T-helper 2 cell treated with Interferon-gamma antibody and Interleukin-4, amounts not matched to agents 5 μg/mL and 100 μg/mL, for 36 hours (primary cell): ENCODE results near the gene ATP2B3.

Source experiments
- DNase-seq: peaks from one replicate; pipeline ENCODE4 v3.0.0; 2021; ENCODE audit warnings: low spot score
- H3K27ac Mint-ChIP-seq: one replicate; pipeline ENCODE4 v1.8.0; 2021; ENCODE audit warnings: mild to moderate bottlenecking, mixed read lengths
- H3K27me3 Mint-ChIP-seq: one replicate; pipeline ENCODE4 v1.8.0; 2021; ENCODE audit warnings: low read depth, mixed read lengths
- H3K36me3 Mint-ChIP-seq: one replicate; pipeline ENCODE4 v1.8.0; 2021; ENCODE audit warnings: low read depth, mixed read lengths
- H3K4me1 Mint-ChIP-seq: one replicate; pipeline ENCODE4 v1.8.0; 2021; ENCODE audit warnings: low read depth, mixed read lengths
- H3K4me3 Mint-ChIP-seq: one replicate; pipeline ENCODE4 v1.8.0; 2022; ENCODE audit warnings: mild to moderate bottlenecking, moderate library complexity, mixed read lengths
- H3K9me3 Mint-ChIP-seq: one replicate; pipeline ENCODE4 v1.8.0; 2021; ENCODE audit warnings: mixed read lengths

The ATP2B3 gene

DNA sequence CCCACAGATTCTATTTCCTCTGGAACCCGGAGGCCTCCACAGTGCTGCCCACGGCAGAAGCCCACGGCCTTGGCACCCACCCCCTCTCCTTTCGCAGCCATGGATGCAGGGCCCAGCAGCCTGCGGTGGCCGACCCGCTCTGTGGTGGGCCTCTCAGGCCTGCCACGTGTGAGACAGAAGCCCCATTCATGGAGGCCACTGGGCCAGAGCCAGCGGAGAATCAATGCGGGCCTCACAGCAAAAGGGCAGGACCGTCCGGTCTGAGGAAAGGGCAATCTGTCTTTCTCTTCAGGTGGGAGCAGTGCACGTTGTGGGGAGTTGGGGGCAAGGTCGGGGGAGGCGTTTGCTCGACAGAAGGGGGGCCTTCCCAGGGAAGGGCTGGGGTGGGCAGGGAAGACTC, 38.7 kb upstream of the ATP2B3 start:
- no peaks in the 10 kb centered on the region for H3K4me1 Mint-ChIP-seq
- no peaks in the 10 kb centered on the region for H3K9me3 Mint-ChIP-seq
- no peak overlapping the region for H3K27ac Mint-ChIP-seq
- no peak overlapping the region for H3K4me3 Mint-ChIP-seq
- DNase-seq = no peak
- no peaks in the 10 kb centered on the region for H3K36me3 Mint-ChIP-seq
- peaks cover 8% of the 10 kb centered on the region for H3K27me3 Mint-ChIP-seq

DNA sequence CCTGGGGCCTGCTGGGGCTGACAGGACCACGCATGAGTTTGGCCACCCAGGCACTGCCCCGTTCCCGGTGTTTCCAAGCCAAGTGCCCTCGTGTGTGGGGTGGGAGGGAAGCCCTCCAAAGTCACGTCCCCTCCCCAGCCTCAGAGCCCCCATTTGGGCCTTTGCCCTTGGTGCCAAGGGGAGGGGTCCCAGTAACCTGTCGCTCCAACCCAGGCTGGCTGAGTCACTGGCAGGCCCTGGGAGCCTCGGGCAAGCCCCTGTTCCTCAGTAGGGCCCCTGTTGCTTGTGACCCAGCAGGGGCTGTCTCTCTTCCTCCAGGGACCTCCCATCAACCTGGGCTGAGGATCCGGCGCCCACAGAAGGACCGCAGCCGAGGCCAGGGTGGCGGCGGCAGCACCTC, 36.4 kb upstream of the ATP2B3 start:
- Mint-ChIP-seq H3K4me3 (no peak overlapping the region), H3K4me1 (no peaks in the 10 kb centered on the region), H3K27ac (no peak overlapping the region), H3K36me3 (no peaks in the 10 kb centered on the region), H3K27me3 (peaks cover 3% of the 10 kb centered on the region), H3K9me3 (no peaks in the 10 kb centered on the region)
- no peak for DNase-seq

DNA sequence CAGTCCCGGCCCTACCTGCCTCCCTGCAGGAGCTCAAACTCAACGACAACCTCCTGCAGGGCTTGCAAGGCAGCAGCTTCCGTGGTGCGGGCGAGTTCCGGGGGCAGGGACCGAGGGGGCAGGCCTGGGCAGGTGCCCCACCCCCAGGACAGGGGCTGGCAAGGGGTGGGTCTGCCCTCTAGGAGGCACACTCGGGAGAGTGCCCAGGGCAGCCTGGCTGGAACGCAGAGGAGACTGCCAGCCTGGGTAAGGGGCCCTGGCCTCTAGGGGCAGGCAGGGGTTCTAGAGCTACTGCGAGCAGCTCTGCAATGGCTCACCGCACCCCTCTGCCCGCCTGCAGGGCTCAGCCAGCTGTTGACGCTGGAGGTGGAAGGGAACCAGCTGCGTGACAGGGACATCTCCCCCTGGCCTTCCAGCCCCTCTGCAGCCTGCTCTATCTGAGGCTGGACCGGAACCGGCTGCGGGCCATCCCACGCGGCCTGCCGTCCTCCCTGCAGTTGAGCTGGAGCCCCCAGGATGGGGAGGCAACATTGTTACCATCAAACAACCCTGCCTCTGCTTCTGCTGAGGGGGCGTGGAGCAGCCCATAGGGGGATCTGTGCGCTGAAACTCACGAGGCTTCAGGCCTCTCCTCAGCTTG, 34.9 kb upstream of the ATP2B3 start:
- Mint-ChIP-seq H3K4me1 (no peaks in the 10 kb centered on the region), H3K9me3 (no peaks in the 10 kb centered on the region), H3K27ac (no peak overlapping the region), H3K27me3 (no peaks in the 10 kb centered on the region), H3K4me3 (no peak overlapping the region), H3K36me3 (no peaks in the 10 kb centered on the region)
- no peak for DNase-seq

DNA sequence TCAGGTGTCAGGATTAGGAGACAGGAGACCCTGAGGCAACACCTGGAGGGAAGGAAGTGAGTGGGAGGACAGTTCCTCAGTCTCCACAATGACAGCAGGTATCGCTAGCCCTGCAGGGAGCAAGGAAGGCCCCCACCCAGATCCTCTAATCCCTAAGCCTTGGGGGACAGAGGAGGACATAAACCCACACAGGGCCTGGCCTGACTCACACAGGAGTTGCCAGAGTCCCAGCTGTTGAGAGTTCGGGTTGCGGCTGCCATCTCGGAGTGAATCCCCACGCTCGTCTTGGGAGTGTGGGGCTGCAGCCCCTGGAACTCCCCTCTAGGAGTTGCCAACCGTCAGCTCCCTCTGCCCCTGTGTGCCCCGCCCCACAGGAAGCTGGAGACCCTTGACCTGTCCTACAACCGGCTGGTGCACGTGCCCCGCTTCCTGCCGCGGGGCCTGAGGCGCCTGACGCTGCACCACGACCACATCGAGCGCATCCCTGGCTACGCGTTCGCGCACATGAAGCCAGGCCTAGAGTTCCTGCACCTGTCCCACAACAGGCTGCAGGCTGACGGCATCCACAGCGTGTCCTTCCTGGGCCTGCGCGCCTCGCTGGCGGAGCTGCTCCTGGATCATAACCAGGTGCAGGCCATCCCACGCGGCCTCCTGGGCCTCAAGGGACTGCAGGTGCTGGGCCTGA, 31.9 kb upstream of the ATP2B3 start:
- Mint-ChIP-seq H3K4me3 (no peak overlapping the region), H3K36me3 (no peaks in the 10 kb centered on the region), H3K9me3 (no peaks in the 10 kb centered on the region), H3K27me3 (no peaks in the 10 kb centered on the region), H3K4me1 (no peaks in the 10 kb centered on the region), H3K27ac (no peak overlapping the region)
- no peak for DNase-seq

DNA sequence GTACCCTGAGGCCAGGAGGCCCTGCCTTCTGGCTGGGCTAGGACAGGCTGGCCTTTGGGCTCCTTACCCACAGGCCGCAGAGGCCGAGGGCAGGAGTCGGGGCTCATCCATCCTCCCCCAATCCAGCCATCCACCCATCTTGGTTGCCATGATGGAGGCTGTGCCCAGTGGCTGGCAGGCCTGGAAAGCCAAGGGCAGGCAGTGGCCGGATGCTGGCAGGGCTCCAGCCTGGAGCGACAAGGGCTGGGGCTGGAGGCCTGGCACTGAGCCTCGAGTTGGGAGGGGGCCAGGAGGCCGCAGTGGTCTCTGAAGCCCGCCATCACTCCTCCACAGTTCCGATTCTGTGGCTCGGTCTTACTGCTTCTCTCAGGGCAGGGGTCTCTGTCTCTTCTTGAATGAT, 31.3 kb upstream of the ATP2B3 start:
- Mint-ChIP-seq H3K36me3 (no peaks in the 10 kb centered on the region), H3K27ac (no peak overlapping the region), H3K9me3 (no peaks in the 10 kb centered on the region), H3K4me3 (no peak overlapping the region), H3K4me1 (no peaks in the 10 kb centered on the region), H3K27me3 (no peaks in the 10 kb centered on the region)
- no peak for DNase-seq

DNA sequence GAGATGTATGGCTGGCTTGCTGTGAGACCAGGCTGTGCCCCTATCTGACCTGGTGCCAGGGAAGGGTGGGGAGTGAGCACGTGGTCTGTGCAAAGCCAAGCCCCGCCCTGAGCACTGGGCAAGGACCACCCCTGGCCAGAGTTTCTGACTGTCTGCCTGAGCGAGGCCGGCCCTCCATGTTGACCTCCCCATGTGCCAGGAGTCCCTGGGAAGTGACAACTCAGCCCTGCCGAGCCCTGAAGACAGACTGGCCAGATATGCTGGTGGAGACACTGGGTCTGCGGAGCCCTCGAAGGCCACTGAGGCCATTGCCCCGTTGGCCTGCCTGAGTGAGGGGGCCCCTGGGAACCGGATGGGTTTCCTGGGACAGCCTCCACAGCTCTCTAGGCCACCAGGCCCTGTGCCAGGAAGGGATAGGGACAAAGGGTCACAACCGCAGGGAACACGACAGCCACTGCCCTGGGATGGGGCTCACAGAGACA, 29.8 kb upstream of the ATP2B3 start:
- no peak for DNase-seq
- H3K9me3 Mint-ChIP-seq = no peaks in the 10 kb centered on the region
- H3K27me3 Mint-ChIP-seq = no peaks in the 10 kb centered on the region
- no peak overlapping the region for H3K4me3 Mint-ChIP-seq
- no peaks in the 10 kb centered on the region for H3K36me3 Mint-ChIP-seq
- no peak overlapping the region for H3K27ac Mint-ChIP-seq
- no peaks in the 10 kb centered on the region for H3K4me1 Mint-ChIP-seq

DNA sequence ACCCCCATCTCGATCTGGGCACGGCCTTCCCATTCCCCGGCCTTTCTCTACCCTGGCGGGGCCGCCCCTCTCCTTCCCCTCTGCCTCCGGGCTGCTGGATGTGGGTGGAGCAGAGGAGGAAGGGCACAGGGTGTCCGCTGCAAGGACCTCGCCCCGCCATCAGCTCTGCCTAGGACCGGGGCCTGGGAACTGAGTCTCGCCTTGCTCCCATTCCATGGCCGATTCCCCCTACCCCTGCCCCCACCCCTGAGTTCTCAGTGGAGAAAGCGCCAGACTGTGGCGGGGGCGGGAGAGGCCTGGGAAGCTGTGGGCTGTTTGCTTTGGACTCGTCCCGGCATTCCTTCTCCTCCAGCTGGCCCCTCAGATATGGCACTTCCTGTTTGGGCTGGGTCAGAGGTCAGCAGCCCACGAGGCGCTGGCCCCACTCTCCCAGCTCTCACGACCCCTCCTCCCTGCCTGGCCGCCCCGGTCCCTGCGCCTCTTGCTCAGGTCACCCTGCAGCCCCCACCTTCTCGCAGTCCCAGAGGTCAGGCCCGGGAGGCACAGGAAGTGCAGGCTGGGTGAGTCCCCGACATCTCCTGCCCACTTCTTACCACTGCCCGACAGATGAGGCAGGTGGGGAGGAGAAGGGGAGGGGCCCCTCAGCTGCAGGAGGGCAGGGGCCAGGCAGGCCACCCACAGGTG, 29.1 kb upstream of the ATP2B3 start:
- Mint-ChIP-seq H3K27ac (no peak overlapping the region), H3K4me3 (no peak overlapping the region), H3K36me3 (no peaks in the 10 kb centered on the region), H3K27me3 (no peaks in the 10 kb centered on the region), H3K9me3 (no peaks in the 10 kb centered on the region), H3K4me1 (no peaks in the 10 kb centered on the region)
- no peak for DNase-seq

DNA sequence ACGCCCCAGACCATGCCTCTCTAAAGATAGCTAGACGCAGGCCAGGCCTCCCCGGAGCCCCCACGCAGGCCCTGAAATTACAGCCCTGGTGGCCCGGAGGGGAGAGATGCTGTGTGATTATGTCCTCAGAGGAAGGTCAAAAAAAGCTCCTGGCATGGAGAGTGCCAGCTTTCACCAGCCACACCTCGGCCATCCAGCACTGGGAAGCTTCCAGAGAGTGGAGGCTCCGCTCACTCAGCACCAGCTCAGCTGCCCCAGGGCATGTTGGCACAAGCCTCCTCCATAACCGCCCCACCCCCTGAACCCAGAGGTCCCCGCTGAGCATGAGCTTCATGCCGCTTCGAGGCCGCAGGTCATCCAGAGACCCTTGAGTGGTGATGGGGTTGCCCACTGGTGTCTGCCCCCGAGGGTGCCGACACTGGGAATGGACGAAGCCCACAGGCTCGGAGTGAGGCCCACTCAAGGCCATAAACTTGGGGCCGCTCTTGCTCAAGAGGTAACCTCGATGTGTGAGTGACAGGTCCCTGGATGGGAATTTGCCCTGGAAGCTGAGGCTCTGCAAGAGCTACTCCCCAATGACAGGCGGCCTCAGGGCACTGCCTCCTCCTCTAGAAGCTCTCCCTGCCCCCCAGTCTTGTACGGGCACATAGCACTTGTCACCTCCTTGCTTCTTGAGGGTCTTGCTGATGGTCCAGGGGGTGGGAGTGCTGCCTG, 27.1 kb upstream of the ATP2B3 start:
- no peaks in the 10 kb centered on the region for H3K36me3 Mint-ChIP-seq
- no peak overlapping the region for H3K27ac Mint-ChIP-seq

DNA sequence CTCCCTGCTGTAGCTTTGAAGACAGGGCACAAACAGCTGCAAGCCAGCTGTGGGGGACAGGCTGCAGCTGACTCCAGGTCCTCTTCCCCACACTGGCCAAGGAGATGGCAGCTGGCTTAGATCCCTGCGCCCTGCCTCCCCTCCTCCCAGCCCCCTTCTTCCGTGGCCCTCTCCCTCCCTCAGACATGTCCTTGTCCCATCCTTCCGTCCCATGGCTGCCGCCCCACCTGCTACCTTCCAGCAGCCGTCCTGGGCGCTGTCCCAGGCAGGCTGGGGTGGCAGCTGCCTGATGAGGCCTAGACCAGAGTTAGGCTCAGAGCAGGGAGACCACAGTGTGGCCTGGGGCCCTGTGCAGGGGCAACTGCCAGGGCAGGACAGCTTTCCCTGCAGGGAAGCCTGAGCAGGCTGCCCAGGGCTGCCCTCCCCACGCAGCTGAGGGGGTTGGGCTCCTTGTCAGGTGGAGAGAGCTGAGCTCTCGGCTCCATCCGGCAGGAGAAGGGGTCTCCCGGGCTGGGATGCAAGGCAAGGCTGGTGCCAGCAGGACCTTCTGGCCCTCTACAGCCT, 26.0 kb upstream of the ATP2B3 start:
- no peaks in the 10 kb centered on the region for H3K4me1 Mint-ChIP-seq
- no peaks in the 10 kb centered on the region for H3K36me3 Mint-ChIP-seq
- no peak overlapping the region for H3K27ac Mint-ChIP-seq
- H3K27me3 Mint-ChIP-seq = no peaks in the 10 kb centered on the region
- DNase-seq = no peak
- no peaks in the 10 kb centered on the region for H3K9me3 Mint-ChIP-seq
- no peak overlapping the region for H3K4me3 Mint-ChIP-seq

More for the DNA sequence above, 27.1 kb upstream of the ATP2B3 start:
- no peak for DNase-seq
- Mint-ChIP-seq H3K9me3 (no peaks in the 10 kb centered on the region), H3K4me1 (no peaks in the 10 kb centered on the region), H3K27me3 (no peaks in the 10 kb centered on the region), H3K4me3 (no peak overlapping the region)

DNA sequence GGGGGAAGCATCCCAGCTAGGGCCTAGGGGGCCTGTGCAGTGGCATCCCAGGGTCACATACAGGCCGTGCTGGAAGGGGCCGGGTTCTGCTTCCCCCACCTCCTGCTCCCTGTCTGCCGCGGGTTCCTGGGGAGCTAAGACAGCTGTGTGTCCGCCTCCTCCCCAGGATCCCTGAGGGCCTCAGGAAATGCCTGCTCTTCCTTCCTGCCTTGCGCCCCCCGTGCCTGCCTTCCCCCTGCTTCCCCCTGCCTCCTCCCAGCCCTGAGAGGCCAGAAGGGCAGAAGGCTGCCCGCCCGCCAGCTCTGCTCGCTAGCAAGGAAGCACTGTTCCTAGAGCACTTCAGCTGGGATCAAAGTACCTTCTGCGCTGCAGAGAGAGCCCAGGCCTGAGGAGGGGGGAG, 25.5 kb upstream of the ATP2B3 start:
- H3K27ac Mint-ChIP-seq = no peak overlapping the region
- H3K27me3 Mint-ChIP-seq = no peaks in the 10 kb centered on the region
- no peaks in the 10 kb centered on the region for H3K4me1 Mint-ChIP-seq
- no peak for DNase-seq
- no peaks in the 10 kb centered on the region for H3K9me3 Mint-ChIP-seq
- no peaks in the 10 kb centered on the region for H3K36me3 Mint-ChIP-seq
- H3K4me3 Mint-ChIP-seq = no peak overlapping the region

DNA sequence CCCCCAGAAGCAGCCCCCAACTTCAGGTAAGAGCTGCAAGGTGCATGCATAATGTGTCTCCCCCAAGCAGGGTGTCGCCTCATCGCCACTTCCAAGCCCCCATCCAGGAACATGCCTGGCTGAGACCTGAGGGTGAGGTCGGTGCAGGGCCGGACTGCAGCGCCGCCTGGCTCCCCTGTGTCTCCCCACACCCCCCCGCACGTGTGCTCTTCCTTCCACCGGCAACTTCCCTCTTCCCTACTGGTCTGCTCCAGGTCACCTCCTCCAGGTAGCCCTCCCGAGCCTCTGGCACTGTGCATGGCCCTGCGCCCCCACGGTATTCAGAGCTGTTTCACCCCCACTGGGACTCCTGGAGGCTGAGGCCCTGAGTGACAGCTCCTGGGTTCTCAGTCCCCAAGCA, 24.9 kb upstream of the ATP2B3 start:
- Mint-ChIP-seq H3K27ac (no peak overlapping the region), H3K9me3 (no peaks in the 10 kb centered on the region), H3K36me3 (no peaks in the 10 kb centered on the region), H3K4me3 (no peak overlapping the region), H3K4me1 (no peaks in the 10 kb centered on the region), H3K27me3 (no peaks in the 10 kb centered on the region)
- no peak for DNase-seq

DNA sequence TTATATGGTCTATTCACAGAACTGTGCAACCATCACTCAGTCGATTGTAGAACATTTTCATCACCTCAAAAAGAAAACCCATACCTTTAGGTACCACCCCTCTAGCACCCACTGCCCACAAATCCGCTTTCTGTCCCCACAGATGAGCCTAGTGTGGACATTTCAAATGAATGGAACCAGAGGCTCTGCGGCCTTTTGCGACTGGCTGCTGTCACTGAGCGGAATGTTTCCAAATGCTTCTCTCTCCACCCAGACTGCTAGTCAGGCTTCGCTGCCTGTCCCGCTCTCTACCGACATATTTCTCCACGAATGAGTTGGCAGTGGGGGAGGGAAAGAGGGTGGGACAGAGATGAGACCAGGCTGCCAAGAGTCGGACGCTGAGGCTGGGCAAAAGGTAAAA, 24.4 kb upstream of the ATP2B3 start:
- H3K4me1 Mint-ChIP-seq = no peaks in the 10 kb centered on the region
- no peak overlapping the region for H3K27ac Mint-ChIP-seq
- H3K27me3 Mint-ChIP-seq = no peaks in the 10 kb centered on the region
- H3K9me3 Mint-ChIP-seq = no peaks in the 10 kb centered on the region
- no peaks in the 10 kb centered on the region for H3K36me3 Mint-ChIP-seq
- no peak for DNase-seq
- H3K4me3 Mint-ChIP-seq = no peak overlapping the region

DNA sequence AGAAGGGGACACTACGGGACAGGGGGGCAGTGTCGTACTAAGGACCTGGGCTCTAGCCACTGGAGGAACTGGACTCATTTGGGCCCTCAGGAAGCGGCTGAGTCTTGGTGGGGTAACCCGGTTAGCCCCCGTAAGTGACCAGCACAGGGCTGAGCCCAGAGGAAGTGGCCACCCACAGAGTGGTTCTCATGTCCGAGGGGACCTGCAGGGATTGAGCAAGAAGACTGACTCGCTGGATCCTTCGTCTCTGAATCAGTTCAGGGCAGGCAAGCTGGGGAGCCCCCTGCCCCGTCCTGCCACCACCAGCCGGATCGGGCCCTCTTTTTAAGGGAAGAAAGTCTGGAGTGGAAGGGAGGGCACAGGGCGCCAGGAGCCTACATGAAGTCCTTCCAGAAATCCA, 23.4 kb upstream of the ATP2B3 start:
- Mint-ChIP-seq H3K36me3 (no peaks in the 10 kb centered on the region), H3K27me3 (no peaks in the 10 kb centered on the region), H3K4me3 (no peak overlapping the region), H3K4me1 (no peaks in the 10 kb centered on the region), H3K27ac (no peak overlapping the region), H3K9me3 (no peaks in the 10 kb centered on the region)
- no peak for DNase-seq
